Neural progenitor cell (in vitro differentiated cells): ENCODE data around the gene LRRC27.

Source experiments
- CTCF ChIP-seq: fragments of 200-600 bp; sonication (generic); IDR thresholded peaks from 2 replicates; pipeline ENCODE4 v1.5.1; 2017; ENCODE audit warnings: antibody characterized with exemption, mild to moderate bottlenecking
- EZH2 ChIP-seq: fragments of 200-600 bp; sonication (generic); IDR thresholded peaks from 2 replicates; pipeline ENCODE4 v1.6.1; 2017; ENCODE audit warnings: antibody characterized with exemption, mild to moderate bottlenecking, moderate library complexity

- TF ChIP-seq CTCF (no peak), EZH2 (no peak)
These were observed 37.7 kb downstream of the LRRC27 start for GRCh38 chr10:132369636-132370185.
